LNCAP (cell line): Measurements from ENCODE around the gene GGTLC1.

Experiments used
- TF ChIP-seq, protein P1 (sequence below): fragments of 450-650 bp; IDR thresholded peaks from 2 replicates; pipeline ENCODE4 v1.5.1; 2017; ENCODE audit warnings: mild to moderate bottlenecking

The GGTLC1 gene

DNA sequence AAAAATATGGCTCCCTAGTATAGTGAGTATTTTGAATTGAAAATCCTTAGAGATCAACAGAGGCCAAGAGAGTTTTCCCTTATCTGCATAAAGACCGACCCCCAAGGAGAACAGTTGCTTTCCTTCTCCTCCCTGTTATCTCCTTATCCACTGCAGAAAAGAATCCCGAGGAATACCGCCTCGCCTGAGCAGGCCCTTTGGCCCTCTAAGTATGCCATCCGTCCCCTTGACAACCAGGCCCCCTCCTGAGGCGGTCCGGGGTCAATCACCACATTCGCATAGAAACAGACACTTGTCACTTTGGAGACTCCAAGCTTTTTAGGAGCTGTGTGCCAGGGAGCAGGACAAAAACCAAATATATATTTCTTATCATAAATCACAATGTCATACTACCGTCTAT is 15.9 kb upstream of the GGTLC1 start:
- TF ChIP-seq, protein P1, sequence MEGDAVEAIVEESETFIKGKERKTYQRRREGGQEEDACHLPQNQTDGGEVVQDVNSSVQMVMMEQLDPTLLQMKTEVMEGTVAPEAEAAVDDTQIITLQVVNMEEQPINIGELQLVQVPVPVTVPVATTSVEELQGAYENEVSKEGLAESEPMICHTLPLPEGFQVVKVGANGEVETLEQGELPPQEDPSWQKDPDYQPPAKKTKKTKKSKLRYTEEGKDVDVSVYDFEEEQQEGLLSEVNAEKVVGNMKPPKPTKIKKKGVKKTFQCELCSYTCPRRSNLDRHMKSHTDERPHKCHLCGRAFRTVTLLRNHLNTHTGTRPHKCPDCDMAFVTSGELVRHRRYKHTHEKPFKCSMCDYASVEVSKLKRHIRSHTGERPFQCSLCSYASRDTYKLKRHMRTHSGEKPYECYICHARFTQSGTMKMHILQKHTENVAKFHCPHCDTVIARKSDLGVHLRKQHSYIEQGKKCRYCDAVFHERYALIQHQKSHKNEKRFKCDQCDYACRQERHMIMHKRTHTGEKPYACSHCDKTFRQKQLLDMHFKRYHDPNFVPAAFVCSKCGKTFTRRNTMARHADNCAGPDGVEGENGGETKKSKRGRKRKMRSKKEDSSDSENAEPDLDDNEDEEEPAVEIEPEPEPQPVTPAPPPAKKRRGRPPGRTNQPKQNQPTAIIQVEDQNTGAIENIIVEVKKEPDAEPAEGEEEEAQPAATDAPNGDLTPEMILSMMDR = no peak

DNA sequence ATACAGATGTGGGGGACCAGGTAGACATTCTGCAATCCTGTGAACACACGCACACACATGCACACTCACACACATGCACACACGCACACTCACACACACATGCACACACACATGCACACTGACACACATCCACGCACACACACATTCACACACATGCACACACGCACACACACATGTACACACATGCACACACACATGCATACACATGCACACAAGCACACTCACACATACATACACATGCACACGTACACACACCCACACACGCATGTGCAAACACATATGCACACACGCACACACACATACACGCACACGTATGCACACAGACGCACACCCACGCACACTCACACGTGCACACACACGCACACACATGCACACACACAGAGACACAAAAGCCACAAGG is 14.3 kb upstream of the GGTLC1 start:
- TF ChIP-seq, protein P1 = no peak

DNA sequence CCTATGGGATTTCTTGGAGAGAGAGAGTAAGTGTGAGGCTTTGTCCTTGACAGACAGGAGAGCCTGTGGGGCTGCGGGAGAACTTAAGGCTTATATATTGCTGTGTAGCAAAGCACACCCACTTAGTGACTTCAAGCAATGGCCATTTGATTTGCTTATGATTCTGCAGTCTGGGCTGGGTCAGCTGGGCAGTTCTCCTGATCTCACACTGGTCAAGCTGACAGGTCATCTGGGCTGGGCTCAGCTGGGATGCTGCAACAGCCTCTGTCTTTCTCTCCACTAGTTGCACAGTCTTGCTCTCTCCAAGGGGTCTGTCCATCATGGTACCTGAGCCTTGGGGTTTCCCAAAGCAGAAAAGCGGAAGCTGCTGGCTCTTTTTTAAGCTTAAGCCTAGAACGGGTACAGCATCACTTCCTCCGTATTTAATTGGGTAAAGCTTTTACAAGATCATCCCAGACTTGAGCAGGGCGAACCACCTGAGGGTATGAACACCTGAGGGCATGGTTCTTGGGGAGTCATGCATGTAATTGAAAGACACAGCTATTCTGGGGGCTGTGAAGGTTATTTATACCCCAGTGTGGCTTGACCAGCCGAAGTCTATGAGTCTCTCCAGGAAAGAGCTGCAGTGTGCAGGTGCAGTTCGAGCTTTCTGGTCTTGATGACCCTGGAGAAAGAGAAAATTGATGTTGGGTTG is 13.3 kb upstream of the GGTLC1 start:
- TF ChIP-seq, protein P1 = no peak

DNA sequence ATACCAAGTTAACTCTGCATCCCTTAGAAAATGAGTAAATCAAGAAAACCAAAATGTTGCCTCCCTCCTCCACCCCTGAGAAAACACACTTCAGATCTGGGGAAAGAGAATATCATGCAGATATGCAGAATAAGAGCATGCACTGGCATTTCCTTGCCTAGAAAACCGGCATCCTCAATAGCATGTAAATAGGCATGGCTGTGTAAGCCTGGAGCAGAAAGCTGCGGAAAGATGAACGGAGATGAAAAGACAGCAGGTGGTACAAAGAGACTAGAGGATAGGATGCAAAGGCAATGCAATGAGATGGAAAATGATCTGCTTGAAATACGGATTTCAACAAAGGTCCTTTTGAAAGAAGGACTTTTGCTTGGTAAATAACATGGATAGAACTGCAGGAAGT is 10.3 kb upstream of the GGTLC1 start:
- TF ChIP-seq, protein P1 = no peak

DNA sequence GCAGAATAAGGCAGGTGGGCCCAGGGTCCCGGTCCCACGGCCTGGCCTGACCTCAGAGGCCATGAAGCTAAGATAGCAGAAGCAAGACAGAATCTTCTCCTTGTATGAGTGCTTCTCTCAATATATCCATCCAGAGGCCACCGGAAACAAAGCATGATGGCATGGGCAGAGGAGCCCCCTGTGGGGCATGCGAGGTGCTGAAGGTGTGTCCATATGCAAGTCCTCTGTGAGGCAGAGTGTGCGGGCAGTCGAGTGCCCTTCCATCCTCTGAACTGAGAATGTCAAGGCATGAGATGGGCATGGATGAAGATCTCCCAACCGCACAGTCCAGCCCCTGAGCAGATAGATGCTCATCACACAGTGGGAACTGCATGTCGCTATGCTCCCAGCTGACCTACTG is 9.8 kb upstream of the GGTLC1 start:
- TF ChIP-seq, protein P1 = no peak

DNA sequence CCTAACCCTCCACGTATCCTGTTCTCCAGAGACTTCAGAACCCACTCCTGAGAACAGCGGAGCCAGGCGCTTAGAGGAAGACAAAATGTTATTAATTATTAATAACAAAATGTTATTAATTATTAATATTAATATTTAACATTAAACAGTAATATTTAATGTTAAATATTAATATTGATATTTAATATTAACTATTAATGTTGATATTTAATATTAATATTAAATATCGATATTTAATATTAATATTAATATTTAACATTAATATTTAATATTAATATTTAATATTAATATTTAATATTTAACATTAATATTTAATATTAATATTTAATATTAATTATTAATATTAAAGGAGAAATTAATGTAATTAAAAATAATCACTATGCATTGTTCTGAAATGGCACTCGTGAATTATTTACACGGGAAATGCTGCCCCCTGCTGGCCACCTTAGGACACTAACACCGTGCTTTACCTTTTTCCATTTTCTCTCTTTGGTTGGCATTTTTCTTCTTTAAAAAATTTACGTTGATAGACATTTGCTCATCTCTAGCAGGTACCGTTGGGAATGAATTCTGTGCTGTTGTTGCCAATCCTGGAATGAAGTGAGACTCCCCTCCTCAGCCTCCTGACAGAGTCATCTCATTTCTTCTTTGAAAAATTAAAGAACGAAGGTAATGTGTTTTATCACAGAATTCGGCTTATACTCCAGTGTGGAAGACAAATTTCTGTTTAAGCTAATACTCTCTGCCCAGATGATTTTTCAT is 7.5 kb upstream of the GGTLC1 start:
- TF ChIP-seq, protein P1 = peak; percentile 61

DNA sequence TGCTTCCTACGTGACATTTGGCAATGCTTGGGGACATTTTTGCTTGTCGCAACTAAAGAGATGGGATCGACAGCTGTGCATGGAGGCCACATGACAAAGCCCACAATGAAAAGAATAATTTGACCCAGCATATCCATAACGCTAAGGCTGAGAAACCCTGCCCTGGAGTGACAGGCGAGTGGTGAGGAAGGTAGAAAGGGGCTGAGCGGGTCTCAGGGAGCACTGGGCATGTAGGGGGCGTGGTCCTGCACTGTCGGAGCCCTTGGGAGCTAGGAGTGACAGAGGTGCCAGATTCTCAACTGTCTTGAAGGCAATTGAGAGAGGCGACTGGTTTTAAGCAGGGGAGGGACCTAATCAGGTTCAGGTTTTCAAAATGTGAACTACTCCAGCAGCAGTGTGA is 13.6 kb downstream of the GGTLC1 start:
- TF ChIP-seq, protein P1 = no peak
